ENCODE results near the gene GFOD1.

The GFOD1 gene

GRCh38 chr6:13311155-13311554, 176.2 kb downstream of the GFOD1 start:
- H3K4me3 ChIP-seq: no peak overlapping the region
- H3K27ac ChIP-seq: no peak overlapping the region

- H3K4me3 ChIP-seq: no peak overlapping the region
Observed at GRCh38 chr6:13308332-13308731, 179.1 kb downstream of the GFOD1 start.

More at GRCh38 chr6:13308332-13308731, 179.1 kb downstream of the GFOD1 start:
- peak overlapping the region in 4 of 21 experiments; percentile 4 to 74 (median 29) for H3K27ac ChIP-seq

Measured in skin epidermis (tissue), 12 donors.